SK-MEL-5 (cell line): ENCODE measurements around the gene USP49. TPM values are rescaled to one million over a fixed set of nuclear protein-coding genes. Genes with fewer than 3 reads are reported as not detected.

ENCODE experiments used
- small RNA-seq, 2 experiments: library from RNA; depleted of rRNA; stranded (forward); fragments of <200 nt; gene quantifications; one replicate each; pipeline ENCODE3, GENCODE V24; 2014
- total RNA-seq: library from RNA; depleted of rRNA; stranded (reverse); fragments of >200 nt; shearing (Covaris generic); gene quantifications from 2 replicates; pipeline ENCODE4 v1.2.3, GENCODE V29; 2014; rRNA removed

Gene USP49
- total RNA-seq, 1 experiment from 2014 or later = 0.85 TPM

Small RNA genes lying within 50 kb of the gene (small RNA-seq; reads per million reads assigned to genes)
- gene AL365205.2 = 0 reads per million in 2 experiments
- 0 reads per million in 2 experiments for gene AL365205.3
- gene RF00019 = 0 reads per million in 2 experiments
- 0 reads per million in 2 experiments for gene RF00393

Other genes with a start within 250 kb of the USP49 start
- gene TFEB, start 159.8 kb downstream of the USP49 start, total RNA-seq = 1.9 and 3.7 TPM in 2 replicates
- gene PGC, start 148.0 kb downstream of the USP49 start, total RNA-seq = not detected in 2 replicates
- 0.61 and 2.2 TPM in 2 replicates for gene FRS3, start 115.5 kb downstream of the USP49 start, total RNA-seq
- gene PRICKLE4, start 114.6 kb downstream of the USP49 start, total RNA-seq = not detected in 2 replicates
- 164 and 236 TPM in 2 replicates for gene TOMM6, start 107.7 kb downstream of the USP49 start, total RNA-seq
- 19.5 and 21.1 TPM in 2 replicates for gene MED20, start 25.8 kb upstream of the USP49 start, total RNA-seq
- gene BYSL, start 26.1 kb upstream of the USP49 start, total RNA-seq = 23.0 and 24.3 TPM in 2 replicates
- gene CCND3, start 46.4 kb upstream of the USP49 start, total RNA-seq = 26.9 and 31.8 TPM in 2 replicates
- gene TAF8, start 155.1 kb upstream of the USP49 start, total RNA-seq = 17.9 and 19.3 TPM in 2 replicates
- not detected in 2 replicates for gene C6orf132, start 247.2 kb upstream of the USP49 start, total RNA-seq